SU-DHL-6 (cell line): ENCODE results near the gene RSPRY1.
"Not testable (repeated sequence)": the region's sequence is repeated elsewhere in the genome, so short reads cannot be mapped to it uniquely, and the experiment has no call there.

ENCODE experiments used
- H2AFZ ChIP-seq: fragments of 200-600 bp; sonication (generic); 2 replicates; pipeline ENCODE4 v1.6.1; 2014; ENCODE audit warnings: low read depth, mild to moderate bottlenecking, moderate library complexity, mixed read lengths, antibody characterized with exemption, low read length; ENCODE audit not compliant: severe bottlenecking
- H3F3A ChIP-seq: fragments of 200-600 bp; shearing (Covaris generic); 2 replicates; pipeline ENCODE4 v1.6.0; 2016; ENCODE audit warnings: antibody characterized with exemption, mild to moderate bottlenecking; ENCODE audit not compliant: insufficient read depth
- H3K27ac ChIP-seq: fragments of 200-600 bp; sonication (generic); 2 replicates; pipeline ENCODE4 v1.5.1; 2016; ENCODE audit warnings: low read depth, mild to moderate bottlenecking, low read length, moderate library complexity, mixed read lengths
- H3K27me3 ChIP-seq: fragments of 200-600 bp; sonication (generic), shearing (Covaris generic); 2 replicates; pipeline ENCODE4 v1.6.0; 2014; ENCODE audit warnings: mild to moderate bottlenecking, low read length
- H3K36me3 ChIP-seq: fragments of 200-600 bp; sonication (generic); 2 replicates; pipeline ENCODE4 v1.6.1; 2014; ENCODE audit warnings: mild to moderate bottlenecking, low read length, mixed read lengths
- H3K4me2 ChIP-seq: fragments of 300-600, 200-600 bp; shearing (Covaris generic), sonication (generic); 2 replicates; pipeline ENCODE4 v1.6.0; 2014; ENCODE audit warnings: low read length, low read depth, mild to moderate bottlenecking; ENCODE audit not compliant: poor library complexity, severe bottlenecking
- H3K4me3 ChIP-seq: fragments of 200-600 bp; sonication (generic); 2 replicates; pipeline ENCODE4 v1.5.1; 2014; ENCODE audit warnings: antibody characterized with exemption, low read length, mild to moderate bottlenecking, mixed read lengths; ENCODE audit not compliant: insufficient read depth, poor library complexity, severe bottlenecking
- H3K79me2 ChIP-seq: fragments of 200-600 bp; sonication (generic); 2 replicates; pipeline ENCODE4 v1.6.1; 2014; ENCODE audit warnings: mild to moderate bottlenecking, low read length, moderate library complexity; ENCODE audit not compliant: insufficient read depth
- H3K9ac ChIP-seq: fragments of 200-600 bp; sonication (generic); 2 replicates; pipeline ENCODE4 v1.7.0; 2014; ENCODE audit warnings: mild to moderate bottlenecking, low read length
- H3K9me2 ChIP-seq: fragments of 200-600 bp; sonication (generic); replicated peaks from 2 replicates; pipeline ENCODE4 v1.6.1; 2014; ENCODE audit warnings: low read length; ENCODE audit not compliant: insufficient read depth
- H3K9me3 ChIP-seq: fragments of 200-600 bp; sonication (generic); 2 replicates; pipeline ENCODE4 v1.6.1; 2014; ENCODE audit warnings: low read length, mixed read lengths; ENCODE audit not compliant: insufficient read depth
- H4K20me1 ChIP-seq: fragments of 200-600 bp; sonication (generic); 2 replicates; pipeline ENCODE4 v1.6.1; 2014; ENCODE audit warnings: low read depth, mild to moderate bottlenecking, antibody characterized with exemption, low read length, moderate library complexity, mixed read lengths
- CTCF ChIP-seq: fragments of 200-600 bp; sonication (generic); IDR thresholded peaks from one replicate; pipeline ENCODE4 v1.5.1; 2017; ENCODE audit warnings: antibody characterized with exemption, mild to moderate bottlenecking, low read length, moderate library complexity; ENCODE audit not compliant: insufficient read depth, poor library complexity, severe bottlenecking
- EZH2phosphoT487 ChIP-seq: fragments of 200-600 bp; sonication (generic), shearing (Covaris generic); conservative IDR thresholded peaks from 2 replicates; pipeline ENCODE4 v1.6.1; 2018; ENCODE audit warnings: mild to moderate bottlenecking, antibody characterized with exemption, low read length, moderate library complexity, mixed read lengths

RSPRY1 gene

DNA sequence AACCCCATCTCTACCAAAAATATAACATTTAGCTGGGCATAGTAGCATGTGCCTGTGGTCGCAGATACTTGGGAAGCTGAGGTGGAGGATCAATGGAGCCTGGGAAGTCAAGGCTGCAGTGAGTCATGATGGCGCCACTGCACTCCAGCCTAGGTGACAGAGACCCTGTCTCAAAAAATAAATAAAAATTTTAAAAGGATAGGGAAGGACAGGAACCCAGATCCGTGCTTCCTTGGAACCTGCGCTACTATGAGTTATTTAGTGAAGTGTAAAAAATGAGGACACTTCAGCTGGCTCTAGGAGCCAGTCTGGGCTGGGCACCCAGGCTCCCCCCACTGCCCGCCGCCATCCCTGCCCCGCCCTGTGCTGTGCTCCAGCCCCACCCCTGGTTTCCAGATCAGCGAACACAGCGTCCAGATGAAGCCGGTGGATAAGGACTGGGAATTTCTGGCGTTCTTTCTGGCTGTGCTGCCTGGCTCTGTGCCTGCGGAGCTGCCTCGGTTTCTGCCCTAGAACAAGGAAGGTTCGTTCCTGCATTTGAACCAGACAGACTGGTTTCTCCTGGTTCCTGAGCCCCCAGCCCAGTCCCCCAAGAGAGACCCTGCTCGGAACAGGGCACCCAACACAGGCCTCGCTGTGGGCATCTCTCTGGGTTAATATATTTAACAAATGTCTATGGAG, 79.9 kb downstream of the RSPRY1 start:
- H3K4me3 ChIP-seq: no peak overlapping the region
- H3F3A ChIP-seq: no peaks in the 10 kb centered on the region
- TF ChIP-seq EZH2phosphoT487 (no peak), CTCF (no peak)
- H2AFZ ChIP-seq: no peak overlapping the region
- H3K9ac ChIP-seq: no peak overlapping the region
- H3K9me2 ChIP-seq: no peaks in the 10 kb centered on the region
- no peaks in the 10 kb centered on the region for H3K27me3 ChIP-seq
- H4K20me1 ChIP-seq: no peaks in the 10 kb centered on the region
- H3K36me3 ChIP-seq: no peaks in the 10 kb centered on the region
- no peaks in the 10 kb centered on the region for H3K79me2 ChIP-seq
- no peak overlapping the region for H3K27ac ChIP-seq
- no peak overlapping the region for H3K4me2 ChIP-seq
- no peaks in the 10 kb centered on the region for H3K9me3 ChIP-seq

- H3K9ac ChIP-seq: no peak overlapping the region
- H3K9me3 ChIP-seq: no peaks in the 10 kb centered on the region
- H3K79me2 ChIP-seq: no peaks in the 10 kb centered on the region
- no peaks in the 10 kb centered on the region for H3K27me3 ChIP-seq
- H4K20me1 ChIP-seq: no peaks in the 10 kb centered on the region
- H2AFZ ChIP-seq: no peak overlapping the region
- no peak overlapping the region for H3K27ac ChIP-seq
- H3K9me2 ChIP-seq: no peaks in the 10 kb centered on the region
- no peaks in the 10 kb centered on the region for H3F3A ChIP-seq
- no peak overlapping the region for H3K4me3 ChIP-seq
- TF ChIP-seq CTCF: no peak
- TF ChIP-seq EZH2phosphoT487: no peak
- no peaks in the 10 kb centered on the region for H3K36me3 ChIP-seq
- no peak overlapping the region for H3K4me2 ChIP-seq
Measured at GRCh38 chr16:57266531-57267260, 80.6 kb downstream of the RSPRY1 start.

DNA sequence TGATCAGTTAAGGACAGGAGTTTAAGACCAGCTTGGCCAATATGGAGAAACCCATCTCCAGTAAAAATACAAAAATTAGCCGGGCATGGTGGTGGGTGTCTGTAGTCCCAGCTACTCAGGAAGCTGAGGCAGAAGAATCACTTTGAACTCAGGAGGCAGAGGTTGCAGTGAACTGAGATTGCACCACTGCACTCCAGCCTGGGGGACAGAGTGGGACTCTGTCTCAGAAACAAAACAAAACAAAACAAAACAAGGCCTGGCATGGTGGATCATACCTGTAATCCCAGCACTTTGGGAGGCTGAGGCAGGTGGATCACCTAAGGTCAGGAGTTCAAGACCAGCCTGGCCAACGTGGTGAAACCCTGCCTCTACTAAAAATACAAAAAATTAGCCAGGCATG, 81.2 kb downstream of the RSPRY1 start:
- not testable (repeated sequence) for H3K36me3 ChIP-seq, H3K9me3 ChIP-seq, H3K79me2 ChIP-seq, H3K27me3 ChIP-seq, H3K9me2 ChIP-seq, H4K20me1 ChIP-seq, H3K27ac ChIP-seq, H2AFZ ChIP-seq, H3F3A ChIP-seq, H3K9ac ChIP-seq, H3K4me3 ChIP-seq, H3K4me2 ChIP-seq
